Measurements from ENCODE around the gene PDZD8. TPM values are rescaled to one million over a fixed set of nuclear protein-coding genes. Genes with fewer than 3 reads are reported as not detected.

The PDZD8 gene
- total and polyA plus RNA-seq, 2 donors: 4.4 to 9.2 TPM

- DNase-seq (ENCODE audit: low read depth in 6 of 9, low spot score in 9 of 9): no peak
- Histone ChIP-seq H3K9me3 (ENCODE audit: control insufficient read depth in 2 of 2, insufficient read depth in 1 of 2, low read length in 1 of 2) (peaks cover 0 to 4% of the 10 kb centered on the region in 2 donors), H3K27ac (ENCODE audit: low read depth in 1 of 2, low read length in 1 of 2) (no peak overlapping the region), H3K27me3 (ENCODE audit: control insufficient read depth in 2 of 2, insufficient read depth in 1 of 2, low read length in 1 of 2) (peaks cover 2% of the 10 kb centered on the region in 2 donors), H3K36me3 (ENCODE audit: control insufficient read depth in 2 of 2, insufficient read depth in 2 of 2, low read length in 1 of 2) (no peaks in the 10 kb centered on the region), H3K4me3 (ENCODE audit: low read length in 2 of 2) (no peak overlapping the region), H3K4me1 (ENCODE audit: control insufficient read depth in 2 of 2, insufficient read depth in 2 of 2, low read length in 2 of 2) (peaks cover 9 to 51% of the 10 kb centered on the region in 2 donors)
- WGBS: 97% methylated on average over 3 of the region's 3 CpGs
These were observed 113.7 kb downstream of the PDZD8 start for GRCh38 chr10:117261501-117261900.

GRCh38 chr10:117260084-117260483, 115.2 kb downstream of the PDZD8 start:
- WGBS: 67% methylated on average over 4 of the region's 4 CpGs
- no peak overlapping the region for H3K4me3 ChIP-seq (ENCODE audit: low read length in 2 of 2)
- H3K9me3 ChIP-seq (ENCODE audit: control insufficient read depth in 2 of 2, insufficient read depth in 1 of 2, low read length in 1 of 2): peaks cover 0 to 9% of the 10 kb centered on the region in 2 donors
- peaks cover 2% of the 10 kb centered on the region in 2 donors for H3K27me3 ChIP-seq (ENCODE audit: control insufficient read depth in 2 of 2, insufficient read depth in 1 of 2, low read length in 1 of 2)
- H3K36me3 ChIP-seq (ENCODE audit: control insufficient read depth in 2 of 2, insufficient read depth in 2 of 2, low read length in 1 of 2): no peaks in the 10 kb centered on the region
- H3K4me1 ChIP-seq (ENCODE audit: control insufficient read depth in 2 of 2, insufficient read depth in 2 of 2, low read length in 2 of 2): peaks cover 9 to 44% of the 10 kb centered on the region in 2 donors
- peak overlapping the region; percentile 78 to 80 for H3K27ac ChIP-seq (ENCODE audit: low read depth in 1 of 2, low read length in 1 of 2)
- DNase-seq (ENCODE audit: low read depth in 6 of 9, low spot score in 9 of 9): peak in 3 of 9 donors; percentile 42 to 71 (median 66)

- peak overlapping the region; percentile 53 to 78 for H3K27ac ChIP-seq (ENCODE audit: low read depth in 1 of 2, low read length in 1 of 2)
- peak in 1 of 9 donors; percentile 50 for DNase-seq (ENCODE audit: low read depth in 6 of 9, low spot score in 9 of 9)
- H3K27me3 ChIP-seq (ENCODE audit: control insufficient read depth in 2 of 2, insufficient read depth in 1 of 2, low read length in 1 of 2): peaks cover 2% of the 10 kb centered on the region in 2 donors
- 28% methylated on average over 3 of the region's 3 CpGs for WGBS
- peaks cover 9 to 40% of the 10 kb centered on the region in 2 donors for H3K4me1 ChIP-seq (ENCODE audit: control insufficient read depth in 2 of 2, insufficient read depth in 2 of 2, low read length in 2 of 2)
- H3K4me3 ChIP-seq (ENCODE audit: low read length in 2 of 2): no peak overlapping the region
- H3K36me3 ChIP-seq (ENCODE audit: control insufficient read depth in 2 of 2, insufficient read depth in 2 of 2, low read length in 1 of 2): no peaks in the 10 kb centered on the region
- peaks cover 0 to 9% of the 10 kb centered on the region in 2 donors for H3K9me3 ChIP-seq (ENCODE audit: control insufficient read depth in 2 of 2, insufficient read depth in 1 of 2, low read length in 1 of 2)
These were observed 116.0 kb downstream of the PDZD8 start for GRCh38 chr10:117259279-117259678.

GRCh38 chr10:117257721-117258120, 117.5 kb downstream of the PDZD8 start:
- no peak overlapping the region for H3K27ac ChIP-seq (ENCODE audit: low read depth in 1 of 2, low read length in 1 of 2)
- WGBS: 98% methylated on average over 3 of the region's 3 CpGs
- H3K36me3 ChIP-seq (ENCODE audit: control insufficient read depth in 2 of 2, insufficient read depth in 2 of 2, low read length in 1 of 2): no peaks in the 10 kb centered on the region
- H3K4me3 ChIP-seq (ENCODE audit: low read length in 2 of 2): no peak overlapping the region
- H3K4me1 ChIP-seq (ENCODE audit: control insufficient read depth in 2 of 2, insufficient read depth in 2 of 2, low read length in 2 of 2): peaks cover 9 to 31% of the 10 kb centered on the region in 2 donors
- H3K27me3 ChIP-seq (ENCODE audit: control insufficient read depth in 2 of 2, insufficient read depth in 1 of 2, low read length in 1 of 2): peaks cover 2% of the 10 kb centered on the region in 2 donors
- H3K9me3 ChIP-seq (ENCODE audit: control insufficient read depth in 2 of 2, insufficient read depth in 1 of 2, low read length in 1 of 2): peaks cover 0 to 5% of the 10 kb centered on the region in 2 donors
- no peak for DNase-seq (ENCODE audit: low read depth in 6 of 9, low spot score in 9 of 9)

GRCh38 chr10:117256910-117257309, 118.3 kb downstream of the PDZD8 start:
- H3K36me3 ChIP-seq (ENCODE audit: control insufficient read depth in 2 of 2, insufficient read depth in 2 of 2, low read length in 1 of 2): no peaks in the 10 kb centered on the region
- peaks cover 0 to 5% of the 10 kb centered on the region in 2 donors for H3K9me3 ChIP-seq (ENCODE audit: control insufficient read depth in 2 of 2, insufficient read depth in 1 of 2, low read length in 1 of 2)
- H3K27ac ChIP-seq (ENCODE audit: low read depth in 1 of 2, low read length in 1 of 2): no peak overlapping the region
- no peak for DNase-seq (ENCODE audit: low read depth in 6 of 9, low spot score in 9 of 9)
- WGBS: 94% methylated on average over 10 of the region's 10 CpGs
- peaks cover 16 to 33% of the 10 kb centered on the region in 2 donors for H3K4me1 ChIP-seq (ENCODE audit: control insufficient read depth in 2 of 2, insufficient read depth in 2 of 2, low read length in 2 of 2)
- peaks cover 2% of the 10 kb centered on the region in 2 donors for H3K27me3 ChIP-seq (ENCODE audit: control insufficient read depth in 2 of 2, insufficient read depth in 1 of 2, low read length in 1 of 2)
- no peak overlapping the region for H3K4me3 ChIP-seq (ENCODE audit: low read length in 2 of 2)

- Histone ChIP-seq H3K27me3 (ENCODE audit: control insufficient read depth in 2 of 2, insufficient read depth in 1 of 2, low read length in 1 of 2) (peaks cover 2% of the 10 kb centered on the region in 2 donors), H3K4me3 (ENCODE audit: low read length in 2 of 2) (no peak overlapping the region), H3K4me1 (ENCODE audit: control insufficient read depth in 2 of 2, insufficient read depth in 2 of 2, low read length in 2 of 2) (peaks cover 24 to 34% of the 10 kb centered on the region in 2 donors), H3K27ac (ENCODE audit: low read depth in 1 of 2, low read length in 1 of 2) (no peak overlapping the region), H3K9me3 (ENCODE audit: control insufficient read depth in 2 of 2, insufficient read depth in 1 of 2, low read length in 1 of 2) (peaks cover 0 to 5% of the 10 kb centered on the region in 2 donors), H3K36me3 (ENCODE audit: control insufficient read depth in 2 of 2, insufficient read depth in 2 of 2, low read length in 1 of 2) (no peaks in the 10 kb centered on the region)
- no peak for DNase-seq (ENCODE audit: low read depth in 6 of 9, low spot score in 9 of 9)
- WGBS: 98% methylated on average over 9 of the region's 9 CpGs
These were observed 119.3 kb downstream of the PDZD8 start for GRCh38 chr10:117255835-117256460.

- no peak overlapping the region for H3K4me3 ChIP-seq (ENCODE audit: low read length in 2 of 2)
- peaks cover 0 to 5% of the 10 kb centered on the region in 2 donors for H3K9me3 ChIP-seq (ENCODE audit: control insufficient read depth in 2 of 2, insufficient read depth in 1 of 2, low read length in 1 of 2)
- H3K4me1 ChIP-seq (ENCODE audit: control insufficient read depth in 2 of 2, insufficient read depth in 2 of 2, low read length in 2 of 2): peaks cover 31 to 34% of the 10 kb centered on the region in 2 donors
- H3K27ac ChIP-seq (ENCODE audit: low read depth in 1 of 2, low read length in 1 of 2): no peak overlapping the region
- peaks cover 2% of the 10 kb centered on the region in 2 donors for H3K27me3 ChIP-seq (ENCODE audit: control insufficient read depth in 2 of 2, insufficient read depth in 1 of 2, low read length in 1 of 2)
- WGBS: 91% methylated on average over 26 of the region's 26 CpGs
- no peaks in the 10 kb centered on the region for H3K36me3 ChIP-seq (ENCODE audit: control insufficient read depth in 2 of 2, insufficient read depth in 2 of 2, low read length in 1 of 2)
- DNase-seq (ENCODE audit: low read depth in 6 of 9, low spot score in 9 of 9): no peak
These were observed 120.2 kb downstream of the PDZD8 start for GRCh38 chr10:117254774-117255735.

- 85% methylated on average over 9 of the region's 9 CpGs for WGBS
- peaks cover 2% of the 10 kb centered on the region in 2 donors for H3K27me3 ChIP-seq (ENCODE audit: control insufficient read depth in 2 of 2, insufficient read depth in 1 of 2, low read length in 1 of 2)
- H3K4me3 ChIP-seq (ENCODE audit: low read length in 2 of 2): no peak overlapping the region
- DNase-seq (ENCODE audit: low read depth in 6 of 9, low spot score in 9 of 9): no peak
- no peak overlapping the region for H3K27ac ChIP-seq (ENCODE audit: low read depth in 1 of 2, low read length in 1 of 2)
- peaks cover 29 to 35% of the 10 kb centered on the region in 2 donors for H3K4me1 ChIP-seq (ENCODE audit: control insufficient read depth in 2 of 2, insufficient read depth in 2 of 2, low read length in 2 of 2)
- no peaks in the 10 kb centered on the region for H3K36me3 ChIP-seq (ENCODE audit: control insufficient read depth in 2 of 2, insufficient read depth in 2 of 2, low read length in 1 of 2)
- peaks cover 0 to 5% of the 10 kb centered on the region in 2 donors for H3K9me3 ChIP-seq (ENCODE audit: control insufficient read depth in 2 of 2, insufficient read depth in 1 of 2, low read length in 1 of 2)
These were observed 120.9 kb downstream of the PDZD8 start for GRCh38 chr10:117254338-117254737.

- no peak overlapping the region for H3K27ac ChIP-seq (ENCODE audit: low read depth in 1 of 2, low read length in 1 of 2)
- no peak for DNase-seq (ENCODE audit: low read depth in 6 of 9, low spot score in 9 of 9)
- peaks cover 0 to 5% of the 10 kb centered on the region in 2 donors for H3K9me3 ChIP-seq (ENCODE audit: control insufficient read depth in 2 of 2, insufficient read depth in 1 of 2, low read length in 1 of 2)
- H3K36me3 ChIP-seq (ENCODE audit: control insufficient read depth in 2 of 2, insufficient read depth in 2 of 2, low read length in 1 of 2): no peaks in the 10 kb centered on the region
- peaks cover 2% of the 10 kb centered on the region in 2 donors for H3K27me3 ChIP-seq (ENCODE audit: control insufficient read depth in 2 of 2, insufficient read depth in 1 of 2, low read length in 1 of 2)
- H3K4me1 ChIP-seq (ENCODE audit: control insufficient read depth in 2 of 2, insufficient read depth in 2 of 2, low read length in 2 of 2): peaks cover 30 to 36% of the 10 kb centered on the region in 2 donors
- no peak overlapping the region for H3K4me3 ChIP-seq (ENCODE audit: low read length in 2 of 2)
- WGBS: 92% methylated on average over 9 of the region's 9 CpGs
These were observed 121.3 kb downstream of the PDZD8 start for GRCh38 chr10:117253908-117254307.
